Glomerular visceral epithelial cell (primary cell): Measurements from ENCODE around the gene CD1E.
"Not testable (repeated sequence)": the region's sequence is repeated elsewhere in the genome, so short reads cannot be mapped to it uniquely, and the experiment has no call there.

Source experiments
- DNase-seq: peaks from one replicate; pipeline ENCODE4 v3.0.0-alpha.2; 2016; ENCODE audit errors: extremely low spot score

CD1E gene

DNA sequence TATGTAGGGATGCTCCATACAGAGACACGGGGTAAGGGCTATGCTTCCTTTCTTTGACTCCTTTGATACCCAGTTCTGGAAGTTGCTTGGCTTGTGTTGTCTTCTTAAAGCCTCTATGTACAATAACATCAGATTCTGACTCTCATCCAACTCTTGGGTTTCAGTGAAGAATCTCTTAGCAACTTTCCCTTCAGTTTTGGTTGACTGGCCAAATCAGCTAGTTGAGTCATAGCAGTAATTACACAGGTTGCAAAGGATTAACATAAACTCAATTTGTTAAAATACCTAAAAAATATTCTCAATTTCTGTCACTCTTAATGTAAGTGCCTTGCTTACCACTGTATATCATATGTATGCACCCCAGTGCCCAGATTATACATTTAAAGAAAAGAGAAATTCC is 9.2 kb downstream of the CD1E start:
- DNase-seq = no peak

- DNase-seq = no peak
Observed at GRCh38 chr1:158366783-158367182, 13.1 kb downstream of the CD1E start.

DNA sequence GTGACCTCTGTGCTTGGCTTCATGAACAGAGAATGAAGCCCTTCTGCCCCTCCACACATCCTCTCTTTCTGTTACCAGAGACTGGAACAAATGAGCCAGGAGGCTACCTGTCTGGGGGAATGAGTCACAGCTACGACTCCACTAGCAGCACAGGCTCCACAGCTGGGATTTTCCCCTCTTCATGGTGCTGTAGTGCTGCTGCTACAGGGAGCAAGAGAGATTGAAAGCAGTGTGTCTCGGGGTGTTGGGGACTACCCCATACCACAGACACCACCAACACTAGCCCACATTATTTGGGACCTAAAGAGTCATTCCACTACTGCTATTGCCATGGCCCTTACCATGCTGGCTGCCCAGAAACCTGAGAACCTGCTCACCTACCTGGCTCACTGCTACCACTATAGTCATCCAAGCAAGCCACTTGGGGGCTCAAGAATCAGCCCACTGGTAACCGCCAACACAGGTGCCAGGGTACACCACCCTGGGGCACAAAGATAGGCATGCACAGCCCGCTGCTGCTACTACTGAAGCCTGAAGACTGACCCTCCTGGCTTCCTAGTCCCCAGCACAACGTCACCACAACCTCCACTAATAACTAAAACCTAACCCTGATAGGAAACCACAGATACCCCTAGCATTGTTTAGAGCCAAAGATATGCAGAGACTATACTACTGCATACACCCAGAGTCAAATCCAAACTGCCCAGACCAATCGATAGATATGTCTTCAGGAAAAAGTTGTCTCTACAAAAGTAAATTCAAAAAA is 17.7 kb downstream of the CD1E start:
- peak; percentile 2 for DNase-seq

GRCh38 chr1:158374101-158374500 is 20.4 kb downstream of the CD1E start:
- not testable (repeated sequence) for DNase-seq

DNA sequence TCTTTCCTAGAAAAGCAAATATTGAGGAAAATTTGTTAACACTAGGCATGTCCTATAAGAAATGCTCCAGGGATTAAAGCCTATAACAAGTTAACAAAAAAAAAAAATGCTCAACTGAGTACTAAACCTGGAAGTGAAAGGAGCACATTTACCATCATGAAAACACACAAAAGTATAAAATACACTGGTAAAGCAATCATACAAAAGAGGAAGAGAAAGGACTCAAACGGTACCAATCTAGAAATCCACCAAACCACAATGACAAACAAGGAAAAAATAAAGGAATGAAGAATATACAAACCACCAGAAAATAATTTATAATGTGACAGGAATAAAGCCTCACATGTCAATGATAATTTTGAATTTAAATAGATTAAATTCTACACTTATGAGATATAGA is 21.2 kb downstream of the CD1E start:
- DNase-seq = no peak

GRCh38 chr1:158390331-158390730 is 36.6 kb downstream of the CD1E start:
- DNase-seq = no peak

DNA sequence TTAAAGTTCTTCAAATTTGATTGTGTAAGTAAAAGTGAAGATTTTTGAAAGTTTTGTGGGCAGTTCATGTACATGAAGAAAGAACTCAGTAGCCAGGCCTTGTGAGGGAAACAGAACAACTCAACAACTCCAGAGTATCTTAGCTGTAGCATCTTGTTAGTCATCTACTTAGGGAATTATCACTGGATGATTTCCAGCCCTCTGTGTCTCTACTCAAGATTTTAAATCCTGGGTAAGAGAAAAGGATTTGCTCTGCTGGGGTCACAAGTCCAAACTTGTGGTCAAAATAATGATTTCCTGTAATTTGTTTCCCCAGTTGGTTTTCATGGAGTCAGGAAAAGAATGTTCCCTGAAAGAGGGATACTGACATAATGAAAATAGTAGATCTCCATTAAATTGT is 37.4 kb downstream of the CD1E start:
- no peak for DNase-seq

DNA sequence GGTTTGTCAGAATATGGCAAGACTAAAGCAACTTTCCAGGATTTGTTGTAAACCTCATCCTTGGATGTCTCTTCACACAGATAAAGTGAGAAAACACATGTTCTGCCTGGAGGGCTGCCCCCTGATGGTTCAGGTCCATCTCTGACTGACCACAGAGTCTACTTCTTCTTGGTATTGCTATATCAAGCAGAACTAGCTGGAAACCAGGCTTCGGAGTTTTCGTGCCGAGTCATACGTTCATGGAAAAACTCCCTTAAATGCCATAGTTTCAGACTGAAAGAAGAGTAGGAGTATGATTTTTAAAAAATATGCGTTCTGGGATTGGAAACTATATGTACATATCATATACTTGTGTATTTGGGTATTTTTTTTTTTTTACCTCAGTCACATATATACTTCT is 39.8 kb downstream of the CD1E start:
- no peak for DNase-seq

DNA sequence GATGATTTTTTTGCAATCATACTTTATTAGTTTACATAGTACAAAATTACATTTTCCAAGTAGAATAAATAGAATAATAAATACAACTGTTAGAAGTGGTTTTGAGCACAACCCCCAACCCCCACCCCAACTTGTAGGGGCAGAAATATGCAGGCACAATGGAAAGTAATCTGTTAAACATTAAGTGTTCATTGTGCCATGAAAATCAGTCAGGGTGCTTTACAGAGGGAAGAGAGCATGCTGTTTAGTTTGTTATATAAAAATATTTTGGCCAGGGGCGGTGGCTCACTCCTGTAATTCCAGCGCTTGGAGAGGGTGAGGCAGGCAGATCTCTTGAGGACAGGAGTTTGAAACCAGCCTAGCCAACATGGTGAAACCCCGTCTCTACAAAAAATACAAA is 43.0 kb downstream of the CD1E start:
- no peak for DNase-seq

- DNase-seq = no peak
Observed at GRCh38 chr1:158398818-158399514, 45.3 kb downstream of the CD1E start, which contains the start of gene OR10T2. TSS of gene OR10T2 (minus strand) at chr1:158399466. CDS start at chr1:158399466, 0 bp downstream.

GRCh38 chr1:158400871-158401270 is 47.2 kb downstream of the CD1E start:
- no peak for DNase-seq

- no peak for DNase-seq
Observed at GRCh38 chr1:158407092-158407491, 53.4 kb downstream of the CD1E start.
